Muscle layer of colon (tissue), 2 donors: ENCODE data around the gene HOTAIR.
A peak's percentile ranks its signal among the peaks of the same experiment; 100 is the strongest.

Experiments
- H3K27ac ChIP-seq: one replicate; pipeline ENCODE4 v1.7.0; 2013; ENCODE audit warnings: low read depth, mild to moderate bottlenecking, low read length, moderate library complexity
- H3K27me3 ChIP-seq, 2 donors: one replicate each; pipeline ENCODE4 v1.7.0; 2013; ENCODE audit warnings: low read length in 2 of 2, mild to moderate bottlenecking in 2 of 2; ENCODE audit not compliant: insufficient read depth in 2 of 2, control insufficient read depth in 1 of 2
- H3K36me3 ChIP-seq: one replicate; pipeline ENCODE4 v1.7.0; 2013; ENCODE audit warnings: mild to moderate bottlenecking, low read length; ENCODE audit not compliant: insufficient read depth
- H3K4me1 ChIP-seq: one replicate; pipeline ENCODE4 v1.7.0; 2013; ENCODE audit warnings: mild to moderate bottlenecking, low read length; ENCODE audit not compliant: insufficient read depth
- H3K4me3 ChIP-seq, 2 donors: one replicate each; pipeline ENCODE4 v1.7.0; 2013; ENCODE audit warnings: low read length in 2 of 2, low read depth in 1 of 2, mild to moderate bottlenecking in 1 of 2, moderate library complexity in 1 of 2
- H3K9ac ChIP-seq: one replicate; pipeline ENCODE4 v1.7.0; 2013; ENCODE audit warnings: low read length
- H3K9me3 ChIP-seq: one replicate; pipeline ENCODE4 v1.7.0; 2013; ENCODE audit warnings: mild to moderate bottlenecking, low read length
- donor health status: abdominal sarcoma.
- donor health status: Adenocarcinoma of cecum.

HOTAIR gene

GRCh38 chr12:53966085-53966384 lies 8.7 kb downstream of the HOTAIR start:
- Histone ChIP-seq H3K27ac (no peak overlapping the region), H3K9me3 (no peaks in the 10 kb centered on the region), H3K36me3 (no peaks in the 10 kb centered on the region), H3K9ac (peak overlapping the region; percentile 65), H3K4me1 (peaks cover 11% of the 10 kb centered on the region), H3K4me3 (peak overlapping the region; percentile 31 to 49), H3K27me3 (peaks cover 57 to 98% of the 10 kb centered on the region in 2 donors)

- peaks cover 11% of the 10 kb centered on the region for H3K4me1 ChIP-seq
- H3K4me3 ChIP-seq = peak overlapping the region in 1 of 2 donors; percentile 49
- no peaks in the 10 kb centered on the region for H3K36me3 ChIP-seq
- no peaks in the 10 kb centered on the region for H3K9me3 ChIP-seq
- peaks cover 62 to 98% of the 10 kb centered on the region in 2 donors for H3K27me3 ChIP-seq
- peak overlapping the region; percentile 65 for H3K9ac ChIP-seq
- peak overlapping the region; percentile 30 for H3K27ac ChIP-seq
Observed at GRCh38 chr12:53965281-53966084, 9.3 kb downstream of the HOTAIR start.

- Histone ChIP-seq H3K9me3 (no peaks in the 10 kb centered on the region), H3K4me1 (peaks cover 11% of the 10 kb centered on the region), H3K4me3 (no peak overlapping the region), H3K27ac (no peak overlapping the region), H3K27me3 (peaks cover 74 to 98% of the 10 kb centered on the region in 2 donors), H3K9ac (no peak overlapping the region), H3K36me3 (no peaks in the 10 kb centered on the region)
Observed at GRCh38 chr12:53964315-53964713, 10.4 kb downstream of the HOTAIR start.

GRCh38 chr12:53963434-53964314 lies 11.1 kb downstream of the HOTAIR start:
- H3K27ac ChIP-seq = no peak overlapping the region
- H3K4me3 ChIP-seq = peak overlapping the region in 1 of 2 donors; percentile 9
- no peak overlapping the region for H3K9ac ChIP-seq
- no peaks in the 10 kb centered on the region for H3K9me3 ChIP-seq
- peaks cover 78 to 97% of the 10 kb centered on the region in 2 donors for H3K27me3 ChIP-seq
- H3K4me1 ChIP-seq = peaks cover 11% of the 10 kb centered on the region
- H3K36me3 ChIP-seq = no peaks in the 10 kb centered on the region

GRCh38 chr12:53963005-53963404 lies 11.7 kb downstream of the HOTAIR start:
- Histone ChIP-seq H3K27ac (no peak overlapping the region), H3K27me3 (peaks cover 83 to 97% of the 10 kb centered on the region in 2 donors), H3K4me3 (no peak overlapping the region)

GRCh38 chr12:53961025-53961761 lies 13.6 kb downstream of the HOTAIR start:
- Histone ChIP-seq H3K36me3 (no peaks in the 10 kb centered on the region), H3K4me1 (peaks cover 7% of the 10 kb centered on the region), H3K27ac (no peak overlapping the region), H3K27me3 (peaks cover 83 to 97% of the 10 kb centered on the region in 2 donors), H3K9ac (no peak overlapping the region), H3K4me3 (no peak overlapping the region), H3K9me3 (no peaks in the 10 kb centered on the region)

More at GRCh38 chr12:53963005-53963404, 11.7 kb downstream of the HOTAIR start:
- Histone ChIP-seq H3K4me1 (peaks cover 11% of the 10 kb centered on the region), H3K36me3 (no peaks in the 10 kb centered on the region), H3K9me3 (no peaks in the 10 kb centered on the region), H3K9ac (no peak overlapping the region)

DNA sequence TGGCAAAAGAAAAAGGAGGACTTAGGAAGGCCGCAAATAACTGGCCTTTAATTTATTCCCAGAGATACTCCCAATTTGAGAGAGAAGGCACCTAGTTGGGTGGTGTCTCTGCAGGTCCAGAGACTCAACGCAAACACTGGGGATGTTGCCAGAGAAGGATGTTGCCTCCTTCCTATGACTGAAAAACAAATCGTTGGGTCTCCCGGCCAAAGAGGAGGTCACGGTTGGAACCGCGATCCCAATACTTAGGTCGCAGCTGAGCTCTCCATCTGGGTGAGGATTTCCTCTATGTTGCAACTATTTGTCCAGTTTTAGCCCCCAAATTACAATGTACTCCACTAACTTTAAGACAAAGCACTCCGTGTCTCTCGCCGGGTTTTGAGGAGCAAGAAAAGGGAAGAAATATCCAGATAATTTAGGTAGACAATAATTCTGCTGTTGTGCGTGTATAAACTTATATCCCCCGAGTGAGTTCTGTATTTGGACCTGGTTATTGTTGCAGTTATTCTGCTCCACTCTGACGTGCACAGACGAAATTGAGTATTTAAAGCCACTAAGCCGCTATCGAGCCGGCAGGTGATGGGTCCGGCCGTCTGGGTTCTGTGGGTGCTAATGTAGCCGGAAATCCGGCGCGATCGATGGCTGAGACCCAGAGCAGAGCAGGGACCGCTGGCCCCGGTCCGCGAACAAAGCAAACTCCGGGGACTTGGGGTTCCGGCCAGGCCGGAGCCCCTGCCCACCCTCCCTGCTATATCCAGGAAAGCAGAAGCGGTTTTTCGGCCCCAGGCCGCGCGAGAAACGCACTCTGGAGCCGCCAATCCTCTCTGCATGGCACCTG lies 14.3 kb downstream of the HOTAIR start:
- no peaks in the 10 kb centered on the region for H3K36me3 ChIP-seq
- H3K9me3 ChIP-seq = no peaks in the 10 kb centered on the region
- H3K9ac ChIP-seq = no peak overlapping the region
- H3K4me1 ChIP-seq = peaks cover 3% of the 10 kb centered on the region
- no peak overlapping the region for H3K4me3 ChIP-seq
- peaks cover 84 to 97% of the 10 kb centered on the region in 2 donors for H3K27me3 ChIP-seq
- no peak overlapping the region for H3K27ac ChIP-seq

DNA sequence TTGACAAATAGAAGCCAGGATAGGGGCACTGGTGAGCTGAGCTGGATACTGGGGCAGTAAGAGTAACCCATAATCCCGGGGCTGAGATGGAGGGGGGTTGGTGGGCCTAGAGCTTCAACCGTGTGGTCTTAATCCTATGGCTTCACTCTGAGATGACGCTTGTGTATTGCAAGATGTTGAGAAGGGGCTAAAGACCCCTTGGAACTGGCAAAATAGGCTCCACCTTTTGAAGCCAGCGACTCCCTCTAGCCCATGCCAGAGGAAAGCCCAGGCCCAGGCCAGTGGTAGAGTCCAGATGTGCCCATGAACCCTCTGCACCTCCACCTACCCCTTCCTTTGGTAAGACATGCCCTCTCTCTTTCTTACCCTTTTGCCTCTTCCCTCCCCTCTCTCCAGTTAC lies 15.4 kb downstream of the HOTAIR start:
- Histone ChIP-seq H3K36me3 (no peaks in the 10 kb centered on the region), H3K27me3 (peaks cover 81 to 97% of the 10 kb centered on the region in 2 donors), H3K9ac (no peak overlapping the region), H3K27ac (no peak overlapping the region), H3K4me3 (no peak overlapping the region), H3K9me3 (no peaks in the 10 kb centered on the region), H3K4me1 (no peaks in the 10 kb centered on the region)

GRCh38 chr12:53958128-53958527 lies 16.6 kb downstream of the HOTAIR start:
- no peak overlapping the region for H3K27ac ChIP-seq
- peaks cover 83 to 98% of the 10 kb centered on the region in 2 donors for H3K27me3 ChIP-seq
- no peaks in the 10 kb centered on the region for H3K36me3 ChIP-seq
- no peak overlapping the region for H3K9ac ChIP-seq
- H3K4me3 ChIP-seq = no peak overlapping the region
- H3K4me1 ChIP-seq = no peaks in the 10 kb centered on the region
- H3K9me3 ChIP-seq = no peaks in the 10 kb centered on the region

- H3K4me3 ChIP-seq = no peak overlapping the region
- H3K27me3 ChIP-seq = peaks cover 88 to 98% of the 10 kb centered on the region in 2 donors
- no peaks in the 10 kb centered on the region for H3K4me1 ChIP-seq
Observed at GRCh38 chr12:53956914-53957536, 17.7 kb downstream of the HOTAIR start.

More at GRCh38 chr12:53956914-53957536, 17.7 kb downstream of the HOTAIR start:
- H3K9ac ChIP-seq = no peak overlapping the region
- H3K9me3 ChIP-seq = no peaks in the 10 kb centered on the region
- H3K27ac ChIP-seq = no peak overlapping the region
- H3K36me3 ChIP-seq = no peaks in the 10 kb centered on the region
